ENCODE data around the gene LMNA. TPM values are rescaled to one million over a fixed set of nuclear protein-coding genes. Genes with fewer than 3 reads are reported as not detected.

Gene LMNA
- 236 TPM for total RNA-seq
- long read RNA-seq, transcript LMNA-206 (12 exons, 3,190 nt) = major isoform, 221 of 556 reads
- long read RNA-seq, partial matches to known transcripts = 304 of 556 reads
- long read RNA-seq, other reads (novel, unspliced or antisense) = 24 of 556 reads

GRCh38 chr1:156114101-156114918, at the start of gene LMNA:
LMNA (plus strand) TSS chr1:156114711; CDS start chr1:156114919, 208 bp downstream.
- Histone ChIP-seq H3K4me1 (peaks cover 62% of the 10 kb centered on the region), H3K9me3 (replicated peaks) (no peaks in the 10 kb centered on the region), H3K27ac (replicated peaks) (peak within 1 kb of the TSS; percentile 97), H3K36me3 (no peaks in the 10 kb centered on the region), H3K4me3 (peak within 1 kb of the TSS; percentile 100), H3K27me3 (ENCODE audit: low read depth) (no peaks in the 10 kb centered on the region)
- DNase-seq = peak; percentile 91
- no peak for TF ChIP-seq CTCF (IDR thresholded peaks at IDR 0.05; ENCODE audit: borderline replicate concordance)
- intact Hi-C loops (cut with micrococcal nuclease) = no loop called here

- no peak for DNase-seq
- no peaks in the 10 kb centered on the region for H3K36me3 ChIP-seq
- H3K27me3 ChIP-seq (ENCODE audit: low read depth) = no peaks in the 10 kb centered on the region
- no peak for TF ChIP-seq CTCF (IDR thresholded peaks at IDR 0.05; ENCODE audit: borderline replicate concordance)
- H3K4me1 ChIP-seq = peaks cover 6% of the 10 kb centered on the region
- H3K4me3 ChIP-seq = no peak overlapping the region
- no peak overlapping the region for H3K27ac ChIP-seq (replicated peaks)
- intact Hi-C loops (cut with micrococcal nuclease) = no loop called here
- H3K9me3 ChIP-seq (replicated peaks) = no peaks in the 10 kb centered on the region
Measured at GRCh38 chr1:156065212-156065611, 49.3 kb upstream of the LMNA start.

GRCh38 chr1:156065871-156066270, 48.6 kb upstream of the LMNA start:
- Histone ChIP-seq H3K27me3 (ENCODE audit: low read depth) (no peaks in the 10 kb centered on the region), H3K4me3 (no peak overlapping the region), H3K4me1 (peaks cover 7% of the 10 kb centered on the region), H3K27ac (replicated peaks) (no peak overlapping the region), H3K36me3 (no peaks in the 10 kb centered on the region), H3K9me3 (replicated peaks) (no peaks in the 10 kb centered on the region)
- TF ChIP-seq CTCF (IDR thresholded peaks at IDR 0.05; ENCODE audit: borderline replicate concordance) = no peak
- DNase-seq = no peak
- intact Hi-C loops (cut with micrococcal nuclease) = no loop called here

GRCh38 chr1:156067262-156067661, 47.2 kb upstream of the LMNA start:
- H3K4me3 ChIP-seq = no peak overlapping the region
- H3K27me3 ChIP-seq (ENCODE audit: low read depth) = no peaks in the 10 kb centered on the region
- H3K27ac ChIP-seq (replicated peaks) = no peak overlapping the region
- H3K36me3 ChIP-seq = no peaks in the 10 kb centered on the region
- intact Hi-C loops (cut with micrococcal nuclease) = no loop called here
- no peaks in the 10 kb centered on the region for H3K9me3 ChIP-seq (replicated peaks)
- DNase-seq = no peak
- TF ChIP-seq CTCF (IDR thresholded peaks at IDR 0.05; ENCODE audit: borderline replicate concordance) = no peak
- peaks cover 7% of the 10 kb centered on the region for H3K4me1 ChIP-seq

GRCh38 chr1:156069490-156070455, 44.7 kb upstream of the LMNA start:
- Histone ChIP-seq H3K4me1 (peaks cover 11% of the 10 kb centered on the region), H3K4me3 (no peak overlapping the region), H3K27ac (replicated peaks) (no peak overlapping the region), H3K9me3 (replicated peaks) (no peaks in the 10 kb centered on the region), H3K36me3 (no peaks in the 10 kb centered on the region), H3K27me3 (ENCODE audit: low read depth) (no peaks in the 10 kb centered on the region)
- TF ChIP-seq CTCF (IDR thresholded peaks at IDR 0.05; ENCODE audit: borderline replicate concordance) = no peak
- intact Hi-C loops (cut with micrococcal nuclease) = no loop called here
- no peak for DNase-seq
